DMS 273 treated with DMSO at 0.1 percent for 48 hours (cell line): ENCODE data around the gene BRI3.

Experiments used
- DNase-seq: peaks from one replicate; lab custom pipeline; 2025; lab: John Stamatoyannopoulos, UW

The BRI3 gene

GRCh38 chr7:98287486-98287959 is 6.0 kb downstream of the BRI3 start:
- no peak for DNase-seq

GRCh38 chr7:98288064-98288823 is 6.8 kb downstream of the BRI3 start:
- DNase-seq = no peak

- DNase-seq = no peak
Measured at GRCh38 chr7:98289333-98289875, 7.9 kb downstream of the BRI3 start.

GRCh38 chr7:98291717-98292116 is 10.2 kb downstream of the BRI3 start:
- no peak for DNase-seq

- no peak for DNase-seq
Measured at GRCh38 chr7:98293265-98293664, 11.8 kb downstream of the BRI3 start.

GRCh38 chr7:98293746-98294145 is 12.3 kb downstream of the BRI3 start:
- DNase-seq = no peak

- DNase-seq = no peak
Measured at GRCh38 chr7:98294326-98294725, 12.8 kb downstream of the BRI3 start.

- peak; percentile 37 for DNase-seq
Measured at GRCh38 chr7:98294798-98295382, 13.4 kb downstream of the BRI3 start.

GRCh38 chr7:98295467-98296192 is 14.1 kb downstream of the BRI3 start:
- no peak for DNase-seq

GRCh38 chr7:98296833-98297232 is 15.3 kb downstream of the BRI3 start:
- DNase-seq = no peak

GRCh38 chr7:98297626-98298286 is 16.3 kb downstream of the BRI3 start:
- DNase-seq = no peak

GRCh38 chr7:98300595-98301372 is 19.3 kb downstream of the BRI3 start:
- DNase-seq = no peak

GRCh38 chr7:98301693-98302470 is 20.4 kb downstream of the BRI3 start:
- DNase-seq = no peak

GRCh38 chr7:98303176-98303865 is 21.8 kb downstream of the BRI3 start:
- no peak for DNase-seq

GRCh38 chr7:98303906-98304305 is 22.4 kb downstream of the BRI3 start:
- no peak for DNase-seq

- no peak for DNase-seq
Measured at GRCh38 chr7:98305951-98306535, 24.6 kb downstream of the BRI3 start.

- DNase-seq = no peak
Measured at GRCh38 chr7:98307971-98308466, 26.5 kb downstream of the BRI3 start.

GRCh38 chr7:98309566-98309965 is 28.1 kb downstream of the BRI3 start:
- DNase-seq = no peak

- DNase-seq = no peak
Measured at GRCh38 chr7:98312201-98312600, 30.7 kb downstream of the BRI3 start.
